H1 (cell line): ENCODE measurements around the gene TEAD4.

Experiments used
- CBX8 ChIP-seq: fragments of 300-800, 300-1000 bp; sonication (generic); IDR thresholded peaks from 2 replicates; pipeline ENCODE4 v1.7.1; 2016; ENCODE audit warnings: low read depth, low read length, borderline replicate concordance
- EGR1 ChIP-seq: IDR thresholded peaks from 2 replicates; pipeline ENCODE4 v1.6.1; 2011; ENCODE audit warnings: low read depth, low read length, borderline replicate concordance
- RAD21 ChIP-seq, 2 experiments: IDR thresholded peaks in 1 of 2; conservative IDR thresholded peaks in 1 of 2; 2 replicates each; pipeline ENCODE4 v1.6.1; 2011; ENCODE audit warnings: low read depth in 2 of 2, low read length in 2 of 2, improper control_type of control experiment in 1 of 2, inconsistent platforms in 1 of 2, mild to moderate bottlenecking in 1 of 2, moderate library complexity in 1 of 2
- SUZ12 ChIP-seq: fragments of 200-600 bp; sonication (generic); IDR thresholded peaks from 2 replicates; pipeline ENCODE4 v1.6.1; 2012; ENCODE audit warnings: mild to moderate bottlenecking, inconsistent platforms, low read length, moderate library complexity, mixed read lengths
- TBP ChIP-seq: IDR thresholded peaks from 2 replicates; pipeline ENCODE4 v1.6.1; 2011; ENCODE audit warnings: low read depth, low read length, improper control_type of control experiment
- TF ChIP-seq, protein P1 (sequence below): IDR thresholded peaks from 2 replicates; pipeline ENCODE4 v1.6.1; 2012; ENCODE audit warnings: inconsistent platforms

DNA sequence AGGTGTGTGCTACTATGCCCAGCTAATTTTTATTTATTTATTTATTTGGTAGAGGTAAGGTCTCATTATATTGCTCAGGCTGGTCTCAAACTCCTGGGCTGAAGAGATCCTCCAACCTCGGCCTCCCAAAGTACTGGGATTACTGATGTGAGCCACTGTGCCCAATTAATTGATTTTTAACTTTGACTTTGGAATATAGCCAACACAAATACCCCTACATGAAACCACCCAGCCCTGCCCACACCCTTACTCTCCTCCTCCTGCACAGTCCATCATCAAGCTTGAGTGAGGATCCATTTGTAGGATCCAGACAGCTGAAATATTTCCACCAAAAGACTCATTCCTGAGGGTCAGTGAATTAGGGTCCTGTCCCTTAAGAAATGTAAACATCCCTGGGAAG lies 3.3 kb upstream of the TEAD4 start:
- TF ChIP-seq TBP = no peak
- TF ChIP-seq, protein P1, sequence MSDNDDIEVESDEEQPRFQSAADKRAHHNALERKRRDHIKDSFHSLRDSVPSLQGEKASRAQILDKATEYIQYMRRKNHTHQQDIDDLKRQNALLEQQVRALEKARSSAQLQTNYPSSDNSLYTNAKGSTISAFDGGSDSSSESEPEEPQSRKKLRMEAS = no peak
- no peak for TF ChIP-seq EGR1
- TF ChIP-seq RAD21 (IDR thresholded peaks at IDR 0.05 in 1 of 2, conservative IDR thresholded peaks at IDR 0.05 in 1 of 2; ENCODE audit: low read depth in 2 of 2, low read length in 2 of 2) = no peak
- TF ChIP-seq SUZ12 = no peak
- TF ChIP-seq CBX8 = no peak
